ENCODE measurements around the gene COMMD6. TPM values are rescaled to one million over a fixed set of nuclear protein-coding genes. Genes with fewer than 3 reads are reported as not detected.

Gene COMMD6
- total and polyA plus RNA-seq, 9 of the 15 experiments (the other 6 are each of a cell fraction or from before 2014, with no cell fraction given) = 32.6 to 116 (median 65.0) TPM

DNA sequence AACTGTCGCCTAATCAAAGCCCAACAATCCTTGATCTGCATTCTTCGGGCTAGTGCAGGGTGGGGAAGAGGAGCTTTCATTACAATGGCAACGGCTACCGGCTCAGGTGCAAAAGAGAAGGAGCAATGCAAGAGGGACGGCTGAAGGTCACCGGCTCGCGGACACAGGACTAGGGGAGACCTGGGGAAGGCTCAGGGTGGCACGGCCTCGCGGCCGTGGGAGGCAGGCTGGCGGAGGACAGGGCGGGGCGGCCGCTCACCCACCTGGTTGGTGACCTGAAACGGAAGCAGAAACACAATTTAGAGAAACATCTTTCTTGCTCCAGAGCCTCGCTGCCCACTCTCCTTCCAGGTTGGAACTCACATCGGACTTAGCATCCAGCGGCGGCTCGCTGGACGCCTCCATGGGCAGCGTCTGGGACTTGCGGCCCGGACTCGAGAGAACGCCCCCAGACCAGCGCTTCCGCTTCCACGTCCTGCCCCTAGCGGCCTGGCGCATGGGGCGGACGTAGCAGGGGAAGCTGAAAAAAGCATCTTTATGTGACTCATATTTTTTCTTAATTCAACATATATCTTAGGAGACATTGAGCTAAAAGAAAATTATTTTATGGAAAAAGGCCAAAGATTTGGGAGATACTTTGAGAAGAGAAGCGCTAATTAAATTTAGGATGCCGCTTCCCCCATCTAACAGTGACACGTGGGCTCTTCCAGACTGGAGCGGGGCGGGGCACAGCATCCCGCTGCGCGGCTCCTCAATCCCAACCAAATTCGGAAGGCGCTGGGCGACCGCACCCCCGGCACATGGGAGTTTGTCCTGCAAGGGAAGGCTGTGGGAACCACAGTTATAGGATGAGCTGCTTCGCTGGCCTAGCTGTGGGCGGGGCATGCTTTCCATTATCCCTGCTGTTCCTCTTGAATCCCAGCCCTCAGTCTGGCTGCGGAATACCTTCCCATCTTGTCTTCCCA lies at the start of gene COMMD6 (continued):
- TF ChIP-seq, protein P1, sequence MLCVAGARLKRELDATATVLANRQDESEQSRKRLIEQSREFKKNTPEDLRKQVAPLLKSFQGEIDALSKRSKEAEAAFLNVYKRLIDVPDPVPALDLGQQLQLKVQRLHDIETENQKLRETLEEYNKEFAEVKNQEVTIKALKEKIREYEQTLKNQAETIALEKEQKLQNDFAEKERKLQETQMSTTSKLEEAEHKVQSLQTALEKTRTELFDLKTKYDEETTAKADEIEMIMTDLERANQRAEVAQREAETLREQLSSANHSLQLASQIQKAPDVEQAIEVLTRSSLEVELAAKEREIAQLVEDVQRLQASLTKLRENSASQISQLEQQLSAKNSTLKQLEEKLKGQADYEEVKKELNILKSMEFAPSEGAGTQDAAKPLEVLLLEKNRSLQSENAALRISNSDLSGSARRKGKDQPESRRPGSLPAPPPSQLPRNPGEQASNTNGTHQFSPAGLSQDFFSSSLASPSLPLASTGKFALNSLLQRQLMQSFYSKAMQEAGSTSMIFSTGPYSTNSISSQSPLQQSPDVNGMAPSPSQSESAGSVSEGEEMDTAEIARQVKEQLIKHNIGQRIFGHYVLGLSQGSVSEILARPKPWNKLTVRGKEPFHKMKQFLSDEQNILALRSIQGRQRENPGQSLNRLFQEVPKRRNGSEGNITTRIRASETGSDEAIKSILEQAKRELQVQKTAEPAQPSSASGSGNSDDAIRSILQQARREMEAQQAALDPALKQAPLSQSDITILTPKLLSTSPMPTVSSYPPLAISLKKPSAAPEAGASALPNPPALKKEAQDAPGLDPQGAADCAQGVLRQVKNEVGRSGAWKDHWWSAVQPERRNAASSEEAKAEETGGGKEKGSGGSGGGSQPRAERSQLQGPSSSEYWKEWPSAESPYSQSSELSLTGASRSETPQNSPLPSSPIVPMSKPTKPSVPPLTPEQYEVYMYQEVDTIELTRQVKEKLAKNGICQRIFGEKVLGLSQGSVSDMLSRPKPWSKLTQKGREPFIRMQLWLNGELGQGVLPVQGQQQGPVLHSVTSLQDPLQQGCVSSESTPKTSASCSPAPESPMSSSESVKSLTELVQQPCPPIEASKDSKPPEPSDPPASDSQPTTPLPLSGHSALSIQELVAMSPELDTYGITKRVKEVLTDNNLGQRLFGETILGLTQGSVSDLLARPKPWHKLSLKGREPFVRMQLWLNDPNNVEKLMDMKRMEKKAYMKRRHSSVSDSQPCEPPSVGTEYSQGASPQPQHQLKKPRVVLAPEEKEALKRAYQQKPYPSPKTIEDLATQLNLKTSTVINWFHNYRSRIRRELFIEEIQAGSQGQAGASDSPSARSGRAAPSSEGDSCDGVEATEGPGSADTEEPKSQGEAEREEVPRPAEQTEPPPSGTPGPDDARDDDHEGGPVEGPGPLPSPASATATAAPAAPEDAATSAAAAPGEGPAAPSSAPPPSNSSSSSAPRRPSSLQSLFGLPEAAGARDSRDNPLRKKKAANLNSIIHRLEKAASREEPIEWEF (CRISPR knock-in tag; IDR thresholded peaks at IDR 0.05) = no peak
- TF ChIP-seq LEF1 (IDR thresholded peaks at IDR 0.05) (no peak; the same call in 1 of the 2 replicates), SUPT5H (IDR thresholded peaks at IDR 0.05) (peak; percentile 73), CTCF (IDR thresholded peaks at IDR 0.05 in 2 of 3, conservative IDR thresholded peaks at IDR 0.05 in 1 of 3; ENCODE audit: insufficient read depth in 2 of 3, low read depth in 1 of 3, low read length in 3 of 3) (0 out of 6 replicates have a peak, but pooled peaks of 1 of the 3 experiments have one; percentile 8), MXI1 (IDR thresholded peaks at IDR 0.05; ENCODE audit: low read depth, low read length) (0 out of 2 replicates have a peak, but pooled peaks have one; percentile 20), SMAD2 (IDR thresholded peaks at IDR 0.05; ENCODE audit: low read depth, low read length) (no peak), HMGN3 (IDR thresholded peaks at IDR 0.05; ENCODE audit: borderline replicate concordance, extremely low read depth, insufficient read length, low read depth, low read length) (no peak), MAFF (IDR thresholded peaks at IDR 0.05; ENCODE audit: low read length) (peak; percentile 61), ZZZ3 (IDR thresholded peaks at IDR 0.05) (no peak), GABPA (tag; conservative IDR thresholded peaks at IDR 0.05; ENCODE audit: low read depth) (peak; percentile 84), CREB3L1 (IDR thresholded peaks at IDR 0.05; ENCODE audit: borderline replicate concordance, low read depth) (peak; percentile 73), MTF1 (CRISPR knock-in tag; IDR thresholded peaks at IDR 0.05; ENCODE audit: borderline replicate concordance) (no peak), TCF7 (IDR thresholded peaks at IDR 0.05; ENCODE audit: borderline replicate concordance) (no peak), TAF9B (IDR thresholded peaks at IDR 0.05; ENCODE audit: partially characterized antibody) (peak; percentile 46), L3MBTL2 (IDR thresholded peaks at IDR 0.05) (peak; percentile 75), POLR2A (conservative IDR thresholded peaks at IDR 0.05) (peak; percentile 83)
- TF ChIP-seq, protein P2, sequence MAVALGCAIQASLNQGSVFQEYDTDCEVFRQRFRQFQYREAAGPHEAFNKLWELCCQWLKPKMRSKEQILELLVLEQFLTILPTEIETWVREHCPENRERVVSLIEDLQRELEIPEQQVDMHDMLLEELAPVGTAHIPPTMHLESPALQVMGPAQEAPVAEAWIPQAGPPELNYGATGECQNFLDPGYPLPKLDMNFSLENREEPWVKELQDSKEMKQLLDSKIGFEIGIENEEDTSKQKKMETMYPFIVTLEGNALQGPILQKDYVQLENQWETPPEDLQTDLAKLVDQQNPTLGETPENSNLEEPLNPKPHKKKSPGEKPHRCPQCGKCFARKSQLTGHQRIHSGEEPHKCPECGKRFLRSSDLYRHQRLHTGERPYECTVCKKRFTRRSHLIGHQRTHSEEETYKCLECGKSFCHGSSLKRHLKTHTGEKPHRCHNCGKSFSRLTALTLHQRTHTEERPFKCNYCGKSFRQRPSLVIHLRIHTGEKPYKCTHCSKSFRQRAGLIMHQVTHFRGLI (CRISPR knock-in tag; IDR thresholded peaks at IDR 0.05) = no peak

Measured in K562 (cell line).